GM18508 (cell line): ENCODE results near the gene BACE1-AS.
"Not testable (repeated sequence)": the region's sequence is repeated elsewhere in the genome, so short reads cannot be mapped to it uniquely, and the experiment has no call there.

Experiments
- ATAC-seq: cut with Tn5 transposase; IDR thresholded peaks from one replicate; pipeline ENCODE4 v1.9.1; 2021; ENCODE audit warnings: moderate number of reproducible peaks; ENCODE audit not compliant: insufficient read depth, unreplicated experiment

The BACE1-AS gene

DNA sequence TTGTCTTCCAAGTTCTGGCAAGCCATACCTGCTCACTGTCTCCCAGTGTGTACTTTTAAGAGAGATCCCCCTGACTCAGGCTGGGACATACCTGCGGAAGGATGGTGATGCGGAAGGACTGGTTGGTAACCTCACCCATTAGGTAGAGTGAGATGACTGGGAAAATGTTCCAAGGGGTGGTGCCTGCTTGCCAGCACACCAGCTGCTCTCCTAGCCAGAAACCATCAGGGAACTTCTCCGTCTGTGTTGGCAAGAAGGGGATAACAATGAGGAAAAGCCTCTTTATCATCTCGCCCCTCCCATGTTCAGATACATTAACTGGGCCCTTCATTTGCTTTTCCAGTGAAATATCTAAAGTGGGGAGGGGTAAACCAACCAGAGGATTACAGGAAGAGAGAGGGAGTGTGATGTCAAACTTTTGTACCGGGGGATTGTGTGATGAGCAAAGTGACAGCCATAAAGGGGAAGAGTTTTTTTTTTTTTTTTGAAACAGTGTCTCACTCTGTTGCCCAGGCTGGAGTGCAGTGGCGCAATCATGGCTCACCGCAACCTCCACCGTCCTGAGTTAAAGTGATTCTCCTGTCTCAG, at the start of gene BACE1-AS:
BACE1-AS (plus strand) TSS at position 538 of the 588 bp plus-strand sequence.
- ATAC-seq: no peak

DNA sequence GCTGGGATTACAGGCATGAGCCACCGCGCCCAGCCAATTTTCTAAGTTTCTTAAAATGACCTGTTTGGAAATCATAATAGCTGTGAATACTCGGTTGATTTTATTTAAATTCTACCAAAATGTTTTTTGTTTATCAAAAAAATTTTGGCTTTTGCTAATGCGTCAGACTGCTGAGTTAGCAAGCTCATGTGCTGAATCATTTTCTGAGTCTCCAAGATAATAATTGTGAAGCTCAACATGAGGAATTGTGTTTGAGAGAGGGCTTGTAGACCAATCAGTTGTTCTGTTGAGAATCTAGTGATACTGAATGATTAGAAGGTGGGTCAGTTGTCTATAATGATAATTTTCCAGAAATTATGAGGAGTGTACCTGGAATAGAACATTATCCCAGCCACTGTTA, 42.8 kb upstream of the BACE1-AS start:
- ATAC-seq: no peak

GRCh38 chr11:117249571-117249970, 41.6 kb upstream of the BACE1-AS start:
- no peak for ATAC-seq

DNA sequence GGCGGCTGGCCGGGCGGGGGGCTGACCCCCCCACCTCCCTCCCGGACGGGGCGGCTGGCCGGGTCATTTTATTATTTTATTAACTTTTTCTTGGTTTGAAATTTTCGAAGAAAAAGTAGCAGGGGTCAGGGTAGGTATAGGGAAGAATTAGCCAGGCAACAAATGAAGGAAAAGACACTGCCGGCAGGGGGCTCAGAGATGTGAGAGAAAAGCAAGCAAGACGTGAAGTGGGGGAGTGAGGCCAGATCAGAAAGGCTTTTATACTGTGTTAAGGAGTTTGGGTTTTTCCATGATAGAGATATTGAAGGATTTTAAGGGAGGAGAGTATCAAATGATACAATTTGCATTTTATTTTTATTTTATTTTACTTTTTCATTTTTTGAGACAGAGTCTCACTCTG, 39.6 kb upstream of the BACE1-AS start:
- ATAC-seq: no peak

DNA sequence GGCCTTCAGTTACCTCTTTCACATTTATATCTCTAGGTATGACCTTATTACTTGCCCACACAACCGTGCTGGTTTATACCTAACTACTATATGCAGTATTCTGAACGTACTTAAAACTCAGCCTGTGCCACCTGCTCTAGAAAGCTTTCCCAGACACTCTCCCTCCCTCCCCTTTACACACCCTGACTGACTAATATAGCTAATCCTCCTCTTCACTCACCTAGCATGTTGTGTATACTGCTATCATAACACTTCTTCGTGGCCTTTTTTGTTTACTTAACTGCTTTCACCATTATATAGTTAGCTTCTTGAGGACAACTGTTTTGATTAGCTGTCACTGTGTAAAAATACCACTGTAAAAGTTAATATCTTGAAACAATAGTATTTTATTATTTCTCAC, 35.2 kb upstream of the BACE1-AS start:
- ATAC-seq: no peak

DNA sequence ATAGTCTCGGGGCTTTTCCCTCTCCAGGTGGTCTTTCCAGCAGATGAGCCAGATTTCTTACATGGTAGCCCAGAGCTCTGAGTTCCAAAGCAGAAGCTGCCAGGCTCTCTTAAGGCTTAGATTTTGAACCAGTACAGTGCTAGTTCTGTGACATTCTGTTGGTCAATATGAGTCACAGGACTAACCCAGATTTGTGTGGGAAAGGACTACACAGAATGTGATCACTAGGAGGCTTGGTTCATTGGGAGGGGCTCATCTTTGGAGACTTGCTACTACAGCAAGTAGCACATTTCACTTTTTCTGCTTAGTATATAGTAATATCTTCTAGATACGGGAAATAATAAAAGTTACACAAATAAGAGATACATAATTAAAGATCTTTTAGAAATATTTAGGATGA, 34.6 kb upstream of the BACE1-AS start:
- ATAC-seq: no peak

- ATAC-seq: no peak
Observed at GRCh38 chr11:117258576-117258975, 32.6 kb upstream of the BACE1-AS start.

- no peak for ATAC-seq
Observed at GRCh38 chr11:117259417-117259816, 31.7 kb upstream of the BACE1-AS start.

DNA sequence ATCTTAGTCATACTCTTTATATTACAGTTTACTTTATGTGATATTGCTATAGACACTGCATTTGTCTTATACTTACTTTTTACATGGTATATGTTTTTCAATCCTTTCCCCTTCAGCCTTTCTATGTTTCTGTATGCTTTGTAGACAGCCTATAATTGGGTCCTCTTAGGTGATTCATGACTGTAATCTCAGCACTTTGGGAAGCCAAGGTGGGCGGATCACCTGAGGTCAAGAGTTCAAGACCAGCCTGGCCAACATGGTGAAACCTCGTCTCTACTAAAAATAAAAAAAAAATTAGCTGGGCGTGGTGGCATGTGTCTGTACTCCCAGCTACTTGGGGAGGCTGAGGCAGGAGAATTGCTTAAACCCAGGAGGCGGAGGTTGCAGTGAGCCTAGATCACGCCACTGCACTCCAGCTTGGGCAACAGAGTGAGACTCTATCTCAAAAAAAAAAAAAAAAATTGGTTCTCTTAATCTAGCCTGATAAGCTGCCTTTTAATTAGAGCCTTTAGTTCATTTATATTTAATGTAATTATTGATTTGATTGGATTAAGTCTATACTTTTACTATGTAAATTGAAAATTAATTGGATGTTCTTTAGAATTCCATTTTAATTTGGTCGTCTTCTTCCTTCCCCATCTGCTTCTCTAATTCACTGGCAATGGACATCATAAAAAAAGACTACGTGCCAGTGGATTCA, 26.4 kb upstream of the BACE1-AS start:
- not testable (repeated sequence) for ATAC-seq

- no peak for ATAC-seq
Observed at GRCh38 chr11:117265745-117266144, 25.4 kb upstream of the BACE1-AS start.

- ATAC-seq: no peak
Observed at GRCh38 chr11:117269856-117270255, 21.3 kb upstream of the BACE1-AS start.

- ATAC-seq: no peak
Observed at GRCh38 chr11:117271208-117271607, 19.9 kb upstream of the BACE1-AS start.

DNA sequence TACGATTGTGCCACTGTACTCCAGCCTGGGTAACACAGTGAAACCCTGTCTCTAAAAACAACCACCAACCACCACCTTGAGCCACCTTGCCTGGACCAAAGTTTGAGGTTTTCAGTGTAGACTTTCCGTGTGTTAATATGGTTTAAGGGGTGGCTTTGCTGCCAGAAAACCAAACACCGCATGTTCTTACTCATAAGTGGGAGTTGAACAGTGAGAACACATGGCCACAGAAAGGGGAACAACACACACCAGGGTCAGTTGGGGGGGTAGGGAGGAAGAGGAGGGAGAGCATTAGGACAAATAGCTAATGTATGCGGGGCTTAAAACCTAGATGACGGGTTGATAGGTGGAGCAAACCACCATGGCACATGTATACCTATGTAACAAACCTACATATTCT, 19.0 kb upstream of the BACE1-AS start:
- not testable (repeated sequence) for ATAC-seq

DNA sequence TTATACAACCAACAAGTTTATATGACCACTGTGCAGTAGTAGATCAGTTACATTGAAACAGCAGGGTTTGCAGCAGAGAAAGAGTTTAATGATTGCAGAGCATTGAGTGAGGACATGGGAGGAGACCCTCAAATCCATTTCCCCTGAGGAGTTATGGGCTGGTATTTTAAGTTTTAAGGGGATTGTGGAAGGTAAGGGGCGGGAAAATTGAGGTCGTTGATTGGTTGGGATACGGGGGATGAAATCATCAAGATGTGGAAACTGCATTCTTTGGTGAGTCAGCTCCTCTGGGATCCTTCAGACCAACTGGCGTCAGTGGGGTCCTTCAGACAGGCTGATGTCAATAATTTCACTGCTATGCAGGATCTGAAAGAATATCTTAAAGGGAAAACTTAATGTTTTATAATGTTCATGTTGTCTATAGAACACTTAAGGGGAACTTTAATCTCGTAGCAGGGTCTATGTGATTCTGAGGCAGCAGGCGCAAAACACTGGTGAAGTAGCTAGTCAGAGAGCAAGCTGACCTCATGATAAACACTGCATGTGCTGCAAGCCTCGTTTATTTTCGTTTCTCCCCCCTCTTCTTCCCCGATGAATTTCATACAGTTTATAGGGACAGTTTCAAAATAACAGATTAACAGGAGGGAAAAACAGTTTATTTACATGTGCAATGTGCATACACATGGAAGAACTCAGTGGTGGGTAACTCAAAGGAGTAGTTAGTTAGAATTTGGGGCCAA, 17.4 kb upstream of the BACE1-AS start:
- no peak for ATAC-seq

DNA sequence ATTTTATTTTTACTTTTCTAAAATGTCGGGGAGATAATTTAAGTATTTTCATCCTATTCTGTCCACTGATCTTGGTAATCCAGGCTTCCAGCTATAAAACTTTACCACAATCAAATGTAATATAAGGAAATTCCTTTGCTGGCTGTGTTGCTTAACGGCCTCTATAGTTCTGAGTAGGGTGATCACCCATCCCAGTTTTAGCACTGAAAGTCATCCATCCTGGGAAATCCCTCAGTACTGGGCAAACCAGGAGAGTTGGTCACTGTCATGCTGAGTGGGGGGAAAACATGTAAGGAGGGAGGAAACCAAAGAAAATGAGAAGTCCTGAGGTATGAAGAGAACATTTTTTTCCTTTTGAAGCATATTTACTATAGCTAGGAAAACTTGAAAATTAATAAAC, 12.8 kb upstream of the BACE1-AS start:
- no peak for ATAC-seq

DNA sequence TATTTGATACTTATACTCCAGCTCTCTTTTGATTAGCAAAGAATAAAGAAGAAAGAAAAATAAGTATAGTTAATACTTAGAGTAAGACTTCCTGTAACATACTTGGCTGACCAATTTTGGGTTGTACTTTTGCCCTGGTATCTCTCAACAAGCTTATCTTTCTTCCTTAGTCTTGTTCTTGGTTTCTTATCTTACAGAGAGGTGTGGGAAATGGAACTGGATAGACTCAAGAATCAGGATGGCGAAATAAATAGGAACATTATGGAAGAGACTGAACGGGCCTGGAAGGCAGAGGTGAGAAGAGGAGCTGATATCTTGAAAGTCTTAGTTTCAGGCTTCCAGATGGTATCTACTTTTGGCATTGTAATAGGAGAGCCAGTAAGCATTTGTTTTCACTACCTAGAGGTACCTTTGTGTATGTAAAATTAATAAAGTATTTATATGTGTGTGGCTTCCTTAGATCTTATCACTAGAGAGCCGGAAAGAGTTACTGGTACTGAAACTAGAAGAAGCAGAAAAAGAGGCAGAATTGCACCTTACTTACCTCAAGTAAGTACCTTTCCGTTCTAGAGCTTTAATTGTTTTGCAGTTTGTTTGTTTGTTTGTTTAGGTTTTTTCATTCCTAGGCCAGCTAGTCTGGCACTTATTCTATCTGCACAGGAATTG, 11.3 kb upstream of the BACE1-AS start:
- no peak for ATAC-seq

DNA sequence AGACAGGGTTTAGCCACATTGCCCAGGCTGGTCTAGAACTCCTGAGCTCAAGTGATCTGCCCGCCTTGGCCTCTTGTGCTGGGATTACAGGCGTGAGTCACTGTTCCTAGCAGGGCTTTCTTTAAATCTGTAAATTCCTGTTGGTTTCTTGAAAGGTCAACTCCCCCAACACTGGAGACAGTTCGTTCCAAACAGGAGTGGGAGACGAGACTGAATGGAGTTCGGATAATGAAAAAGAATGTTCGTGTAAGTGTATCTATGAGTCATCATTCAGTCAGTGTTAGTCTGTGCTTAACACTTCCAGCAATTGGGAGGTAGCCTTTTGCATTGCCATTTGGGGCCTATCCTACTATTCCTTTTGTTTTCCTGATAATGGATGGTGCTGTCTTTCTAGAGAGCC, 10.0 kb upstream of the BACE1-AS start:
- ATAC-seq: no peak

DNA sequence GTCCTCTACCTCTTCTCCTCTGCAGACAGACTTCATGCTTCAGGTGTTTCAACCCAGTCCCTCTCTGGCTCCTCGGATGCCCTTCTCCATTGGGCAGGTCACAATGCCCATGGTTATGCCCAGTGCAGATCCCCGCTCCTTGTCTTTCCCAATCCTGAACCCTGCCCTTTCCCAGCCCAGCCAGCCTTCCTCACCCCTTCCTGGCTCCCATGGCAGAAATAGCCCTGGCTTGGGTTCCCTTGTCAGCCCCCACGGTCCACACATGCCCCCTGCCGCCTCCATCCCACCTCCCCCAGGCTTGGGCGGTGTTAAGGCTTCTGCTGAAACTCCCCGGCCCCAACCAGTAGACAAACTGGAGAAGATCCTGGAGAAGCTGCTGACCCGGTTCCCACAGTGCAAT, 9.3 kb upstream of the BACE1-AS start:
- no peak for ATAC-seq

DNA sequence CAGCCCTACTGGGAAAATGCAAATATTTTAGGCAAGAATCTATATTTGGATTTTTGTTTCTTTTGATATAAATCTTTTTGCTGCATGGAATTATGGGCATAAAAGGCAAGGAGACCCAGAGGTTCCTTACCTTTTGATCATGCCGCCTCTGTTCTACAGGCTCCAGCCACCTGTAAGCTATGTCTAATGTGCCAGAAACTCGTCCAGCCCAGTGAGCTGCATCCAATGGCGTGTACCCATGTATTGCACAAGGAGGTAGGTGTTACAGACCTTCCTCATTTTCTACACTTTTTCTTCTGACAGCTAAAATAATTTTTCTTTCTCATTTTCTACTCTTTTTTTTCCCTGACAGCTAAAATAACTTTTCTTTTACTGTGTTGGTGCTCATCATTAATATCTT, 8.2 kb upstream of the BACE1-AS start:
- ATAC-seq: no peak

DNA sequence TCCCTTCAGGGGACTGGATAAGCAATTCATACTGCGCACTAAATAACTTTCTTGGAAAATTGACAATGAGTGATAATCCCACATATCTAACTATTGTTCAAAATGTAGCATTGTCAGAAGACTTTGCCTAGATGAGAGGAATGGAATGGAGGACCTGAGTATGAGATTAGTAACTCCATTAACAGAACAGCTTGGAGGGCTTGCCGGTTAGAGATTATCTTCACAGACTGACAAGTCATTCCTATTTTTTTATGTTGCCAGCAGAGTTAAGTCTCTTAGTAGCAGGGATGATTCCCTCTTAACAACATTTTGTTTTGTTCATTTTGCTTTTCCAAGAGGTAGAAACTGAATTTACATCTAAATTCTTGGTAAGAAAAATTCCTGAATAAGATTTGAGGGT, 7.1 kb upstream of the BACE1-AS start:
- no peak for ATAC-seq

- no peak for ATAC-seq
Observed at GRCh38 chr11:117286588-117286987, 4.6 kb upstream of the BACE1-AS start.
